Activated CD8-positive, alpha-beta memory T cell treated with anti-CD3 and anti-CD28 coated beads for 48 hours (primary cell): Measurements from ENCODE around the gene NR1H2.
A peak's percentile ranks its signal among the peaks of the same experiment; 100 is the strongest.
"Not testable (repeated sequence)": the region's sequence is repeated elsewhere in the genome, so short reads cannot be mapped to it uniquely, and the experiment has no call there.

ENCODE experiments used
- DNase-seq, 3 experiments: peaks; one replicate each; pipeline ENCODE4 v3.0.0-alpha.2; 2020; ENCODE audit warnings: low read depth in 2 of 3, low spot score in 2 of 3

Gene NR1H2

DNA sequence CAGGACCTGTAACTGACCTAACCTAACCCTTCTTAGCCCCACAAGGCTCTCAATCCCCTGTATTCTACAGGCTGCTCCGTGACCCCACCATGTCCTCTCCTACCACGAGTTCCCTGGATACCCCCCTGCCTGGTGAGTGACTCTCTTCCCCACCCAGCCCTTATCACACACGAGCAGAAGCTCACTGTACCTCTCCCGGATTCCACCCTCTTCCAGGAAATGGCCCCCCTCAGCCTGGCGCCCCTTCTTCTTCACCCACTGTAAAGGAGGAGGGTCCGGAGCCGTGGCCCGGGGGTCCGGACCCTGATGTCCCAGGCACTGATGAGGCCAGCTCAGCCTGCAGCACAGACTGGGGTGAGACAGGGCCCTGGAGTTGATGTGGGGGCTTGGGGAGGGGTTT lies 1.3 kb downstream of the NR1H2 start:
- DNase-seq = no peak

- no peak for DNase-seq
Observed at GRCh38 chr19:50378169-50378862, 2.1 kb downstream of the NR1H2 start.

DNA sequence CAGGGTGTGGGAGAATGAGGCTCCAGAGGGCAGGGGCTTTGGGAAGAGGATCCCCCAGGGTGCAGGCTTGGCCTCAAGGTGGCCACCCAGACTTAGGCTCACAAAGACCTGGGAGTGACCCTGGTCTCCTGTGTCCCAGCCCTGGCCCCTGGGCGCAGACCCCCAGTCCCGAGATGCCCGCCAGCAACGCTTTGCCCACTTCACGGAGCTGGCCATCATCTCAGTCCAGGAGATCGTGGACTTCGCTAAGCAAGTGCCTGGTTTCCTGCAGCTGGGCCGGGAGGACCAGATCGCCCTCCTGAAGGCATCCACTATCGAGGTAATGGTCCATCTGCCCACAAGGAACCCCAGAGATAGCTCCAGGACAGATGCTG lies 2.6 kb downstream of the NR1H2 start:
- DNase-seq = no peak

- DNase-seq = no peak
Observed at GRCh38 chr19:50379602-50380001, 3.3 kb downstream of the NR1H2 start.

- no peak for DNase-seq
Observed at GRCh38 chr19:50380137-50380536, 3.9 kb downstream of the NR1H2 start.

GRCh38 chr19:50380751-50381151 lies 4.5 kb downstream of the NR1H2 start:
- DNase-seq = no peak

- no peak for DNase-seq
Observed at GRCh38 chr19:50381881-50382729, 5.8 kb downstream of the NR1H2 start.

DNA sequence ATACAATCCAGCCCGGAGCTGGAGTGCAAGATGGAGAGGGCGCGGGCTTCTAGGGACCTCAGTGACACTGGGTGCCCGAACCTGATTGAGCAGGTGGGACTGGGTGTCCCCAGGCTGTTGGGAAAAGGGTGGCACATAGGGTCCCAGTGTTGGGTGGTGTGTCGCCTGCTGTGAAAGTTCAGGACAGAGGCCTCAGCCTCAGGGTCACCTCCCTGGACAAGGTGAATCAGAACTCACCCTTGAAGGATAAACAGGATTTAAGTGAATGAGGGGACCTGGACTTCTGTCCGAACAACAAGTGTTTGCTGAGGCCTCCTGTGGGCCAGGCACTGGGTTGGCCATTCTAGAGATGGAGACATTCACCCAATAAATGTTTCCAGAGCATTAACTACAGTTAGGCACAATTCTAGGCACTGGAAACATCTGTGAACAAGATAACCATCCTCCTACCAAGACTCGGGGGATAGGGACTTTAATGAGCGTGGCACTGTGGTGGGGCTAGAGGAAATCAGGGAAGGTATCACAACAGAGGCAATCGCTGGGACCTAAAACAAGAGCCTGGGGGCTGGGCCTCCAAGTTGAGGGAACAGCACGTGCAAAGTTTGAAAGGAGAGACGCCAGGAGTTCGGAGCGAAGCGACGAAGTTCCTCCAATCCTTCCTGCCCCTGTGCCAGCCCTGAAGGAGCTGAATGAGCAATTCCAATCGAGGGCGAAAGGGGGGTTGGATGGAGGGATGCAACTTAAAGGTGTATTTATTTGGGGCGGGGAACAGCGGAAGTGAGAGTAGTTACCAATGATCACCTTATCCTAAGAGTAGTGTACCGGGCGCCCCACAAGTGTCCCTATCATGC lies 7.0 kb downstream of the NR1H2 start:
- no peak for DNase-seq

GRCh38 chr19:50383852-50384684 lies 7.8 kb downstream of the NR1H2 start, which contains the start of gene POLD1:
Gene POLD1 (plus strand): TSS chr19:50384347. CDS start chr19:50398852, 14,505 bp downstream.
- peak; percentile 95 to 97 (median 96) for DNase-seq

DNA sequence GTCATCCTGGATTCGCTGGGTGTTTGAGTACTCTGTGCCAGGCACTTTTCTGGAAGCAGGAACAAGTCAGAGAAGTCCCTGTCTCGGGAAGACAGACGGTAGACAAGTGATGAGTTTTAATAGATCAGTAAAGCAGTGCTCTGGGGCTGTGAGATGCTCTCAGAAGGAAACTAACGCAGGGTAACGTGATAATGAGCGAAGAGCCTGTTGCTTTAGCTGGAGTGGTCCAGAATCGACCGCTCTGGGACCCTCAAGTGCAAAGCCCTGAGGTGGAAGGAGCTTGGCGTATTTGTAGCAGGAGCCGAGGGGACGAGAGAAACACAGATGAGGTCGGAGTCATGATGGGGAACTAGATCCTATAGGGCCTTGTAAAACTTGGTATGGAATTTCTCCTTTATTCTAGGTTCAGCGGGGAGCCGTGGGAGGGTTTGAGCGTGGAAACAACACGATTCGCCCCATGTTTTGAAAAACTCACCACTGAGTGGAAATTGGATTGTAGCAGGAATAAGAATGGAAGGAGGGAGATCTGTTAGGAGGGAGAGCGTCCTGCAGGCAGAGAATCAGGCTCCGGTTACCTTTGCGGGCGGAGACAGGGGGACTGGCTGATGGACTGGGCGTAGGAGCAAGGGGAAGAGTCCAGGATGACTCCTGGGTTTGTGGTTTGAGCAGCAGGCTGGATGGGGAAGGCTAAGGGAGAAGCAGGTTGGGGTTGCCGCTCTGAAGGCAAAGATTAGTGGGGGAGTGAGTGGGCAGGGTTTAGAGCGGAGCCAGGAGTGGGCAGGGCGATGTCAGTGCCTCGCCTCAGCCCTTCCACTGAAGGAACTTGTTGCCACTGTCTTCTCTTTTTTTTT lies 8.7 kb downstream of the NR1H2 start:
- DNase-seq = no peak

DNA sequence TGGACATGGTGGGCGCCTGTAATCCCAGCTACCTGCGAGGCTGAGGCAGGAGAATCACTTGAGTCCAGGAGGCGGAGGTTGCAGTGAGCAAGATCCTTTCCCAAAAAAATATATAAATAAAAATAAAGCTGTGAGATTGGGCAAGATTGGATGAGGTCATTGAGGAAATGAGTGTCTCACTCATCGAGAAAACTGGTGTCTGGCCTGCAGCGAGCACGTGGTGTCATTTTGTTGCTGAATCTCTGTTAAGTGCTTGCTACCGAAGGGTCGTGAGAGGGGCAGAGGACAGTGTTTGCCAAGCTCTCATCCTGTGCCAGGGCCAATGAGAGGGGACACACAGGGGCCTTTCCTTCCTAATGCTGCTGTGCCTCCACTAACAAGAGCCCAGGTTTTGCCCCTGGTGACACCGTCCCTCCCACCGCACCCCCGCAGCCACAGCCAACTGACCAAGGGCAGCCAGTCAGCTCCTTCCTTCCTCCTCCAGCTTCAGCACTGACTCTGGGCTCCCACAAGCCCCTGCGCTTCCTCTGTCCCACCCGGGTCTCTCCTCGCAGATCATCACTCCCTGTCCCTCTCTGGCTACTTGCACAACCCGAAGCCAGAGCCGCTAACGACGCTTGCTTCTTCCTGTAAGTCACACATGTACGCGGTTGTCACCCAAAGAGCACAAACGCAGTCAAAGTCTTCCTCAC lies 11.1 kb downstream of the NR1H2 start:
- DNase-seq = no peak

DNA sequence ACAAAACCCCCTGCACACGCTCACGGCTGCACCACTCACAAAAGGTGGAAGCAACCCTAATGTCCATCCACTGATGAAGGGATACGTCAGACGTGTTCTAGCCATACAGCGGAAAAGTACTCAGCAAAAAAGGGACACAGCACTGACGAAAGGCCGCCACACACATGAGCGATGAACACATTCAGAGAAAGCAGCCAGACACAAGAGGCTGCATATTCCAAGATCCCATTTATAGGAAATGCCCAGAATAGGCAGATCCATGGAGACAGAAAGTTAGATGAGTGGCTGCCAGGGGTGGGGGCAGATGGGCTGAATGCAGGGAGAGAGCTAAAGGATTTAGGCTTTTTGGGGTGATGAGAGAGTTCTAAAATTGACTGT lies 11.6 kb downstream of the NR1H2 start:
- no peak for DNase-seq

- not testable (repeated sequence) for DNase-seq
Observed at GRCh38 chr19:50390295-50390694, 14.0 kb downstream of the NR1H2 start.

DNA sequence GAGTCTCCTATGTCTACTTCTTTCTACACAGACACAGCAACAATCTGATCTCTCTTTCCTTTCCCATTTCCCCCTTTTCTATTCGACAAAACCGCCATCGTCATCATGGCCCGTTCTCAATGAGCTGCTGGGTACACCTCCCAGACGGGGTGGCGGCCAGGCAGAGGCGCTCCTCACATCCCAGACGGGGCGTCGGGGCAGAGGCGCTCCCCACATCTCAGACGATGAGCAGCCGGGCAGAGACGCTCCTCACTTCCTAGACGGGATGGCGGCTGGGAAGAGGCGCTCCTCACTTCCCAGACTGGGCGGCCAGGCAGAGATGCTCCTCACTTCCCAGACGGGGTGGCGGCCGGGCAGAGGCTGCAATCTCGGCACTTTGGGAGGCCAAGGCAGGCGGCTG lies 14.7 kb downstream of the NR1H2 start:
- not testable (repeated sequence) for DNase-seq

- no peak for DNase-seq
Observed at GRCh38 chr19:50392759-50393158, 16.5 kb downstream of the NR1H2 start.

- DNase-seq = no peak
Observed at GRCh38 chr19:50393589-50393988, 17.3 kb downstream of the NR1H2 start.

DNA sequence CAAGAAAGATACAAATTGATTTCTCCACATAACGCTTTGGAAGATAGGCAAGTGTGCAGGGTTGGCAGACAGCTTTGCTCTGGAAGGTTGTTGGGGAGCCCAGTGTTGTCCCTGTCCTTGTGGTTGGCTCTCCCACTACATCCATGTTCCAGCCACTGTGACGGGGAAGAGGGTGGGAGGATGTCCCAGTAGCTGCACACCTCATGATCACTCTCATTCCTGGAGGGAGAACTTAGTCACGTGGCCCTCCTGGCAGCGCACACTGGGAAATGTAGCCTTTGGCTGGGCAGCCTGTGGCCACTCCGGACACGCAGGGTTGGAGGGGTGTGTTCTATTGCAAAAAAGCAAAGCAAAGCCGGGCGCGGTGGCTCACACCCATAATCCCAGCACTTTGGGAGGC lies 17.8 kb downstream of the NR1H2 start:
- no peak for DNase-seq

GRCh38 chr19:50398675-50399367 lies 22.6 kb downstream of the NR1H2 start:
- DNase-seq = no peak

DNA sequence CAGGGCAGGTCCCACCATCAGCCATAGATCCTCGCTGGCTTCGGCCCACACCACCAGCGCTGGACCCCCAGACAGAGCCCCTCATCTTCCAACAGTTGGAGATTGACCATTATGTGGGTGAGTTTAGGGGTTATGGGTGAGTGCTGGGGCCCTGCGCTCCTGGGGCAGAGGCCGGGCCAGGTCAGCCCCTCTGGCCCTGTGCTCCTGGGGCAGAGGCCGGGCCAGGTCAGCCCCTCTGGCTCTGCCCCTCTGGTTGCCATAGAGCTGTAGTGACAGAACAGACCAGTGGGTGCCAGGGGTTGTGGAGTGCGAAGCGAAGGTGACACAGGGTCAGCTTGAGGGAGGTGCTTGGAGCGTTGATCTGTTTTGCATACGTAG lies 23.1 kb downstream of the NR1H2 start:
- DNase-seq = no peak
